ENCODE results near the gene NOL7. TPM values are rescaled to one million over a fixed set of nuclear protein-coding genes. Genes with fewer than 3 reads are reported as not detected.

Gene NOL7
- total RNA-seq, 4 donors from 2014 or later: 49.4 to 64.7 (median 55.7) TPM

- TF ChIP-seq CTCF (IDR thresholded peaks at IDR 0.05) (no peak), POLR2A (IDR thresholded peaks at IDR 0.05) (no peak)
- Histone ChIP-seq H3K4me1 (no peaks in the 10 kb centered on the region), H3K36me3 (no peaks in the 10 kb centered on the region), H3K27me3 (no peaks in the 10 kb centered on the region), H3K9me3 (no peaks in the 10 kb centered on the region), H3K4me3 (no peak overlapping the region), H3K27ac (no peak overlapping the region)
- no peak for DNase-seq
- intact Hi-C loops (cut with DNase I; ENCODE audit: low total_unique reads): no loop called here
Observed at GRCh38 chr6:13576017-13576416, 39.1 kb upstream of the NOL7 start.

GRCh38 chr6:13577926-13578325 is 37.2 kb upstream of the NOL7 start:
- intact Hi-C loops (cut with DNase I; ENCODE audit: low total_unique reads): no loop called here
- Histone ChIP-seq H3K4me1 (no peaks in the 10 kb centered on the region), H3K4me3 (no peak overlapping the region), H3K9me3 (no peaks in the 10 kb centered on the region), H3K27ac (no peak overlapping the region), H3K27me3 (no peaks in the 10 kb centered on the region), H3K36me3 (no peaks in the 10 kb centered on the region)
- TF ChIP-seq CTCF (IDR thresholded peaks at IDR 0.05): no peak
- no peak for TF ChIP-seq POLR2A (IDR thresholded peaks at IDR 0.05)
- DNase-seq: no peak

- DNase-seq: no peak
- intact Hi-C loops (cut with DNase I; ENCODE audit: low total_unique reads): no loop called here
- no peak for TF ChIP-seq CTCF (IDR thresholded peaks at IDR 0.05)
Observed at GRCh38 chr6:13579911-13580310, 35.2 kb upstream of the NOL7 start.

GRCh38 chr6:13581700-13582229 is 33.4 kb upstream of the NOL7 start:
- Histone ChIP-seq H3K27ac (no peak overlapping the region), H3K4me3 (no peak overlapping the region), H3K4me1 (no peaks in the 10 kb centered on the region), H3K27me3 (no peaks in the 10 kb centered on the region), H3K9me3 (no peaks in the 10 kb centered on the region), H3K36me3 (no peaks in the 10 kb centered on the region)
- DNase-seq: no peak
- TF ChIP-seq POLR2A (IDR thresholded peaks at IDR 0.05) (no peak), CTCF (IDR thresholded peaks at IDR 0.05) (no peak)
- intact Hi-C loops (cut with DNase I; ENCODE audit: low total_unique reads): no loop called here

More at GRCh38 chr6:13579911-13580310, 35.2 kb upstream of the NOL7 start:
- no peak overlapping the region for H3K27ac ChIP-seq
- H3K9me3 ChIP-seq: no peaks in the 10 kb centered on the region
- H3K36me3 ChIP-seq: no peaks in the 10 kb centered on the region
- H3K4me1 ChIP-seq: no peaks in the 10 kb centered on the region
- no peak overlapping the region for H3K4me3 ChIP-seq
- H3K27me3 ChIP-seq: no peaks in the 10 kb centered on the region

GRCh38 chr6:13586603-13587542 is 28.3 kb upstream of the NOL7 start:
- H3K9me3 ChIP-seq: no peaks in the 10 kb centered on the region
- no peaks in the 10 kb centered on the region for H3K36me3 ChIP-seq
- H3K27me3 ChIP-seq: no peaks in the 10 kb centered on the region
- no peak overlapping the region for H3K4me3 ChIP-seq
- TF ChIP-seq CTCF (IDR thresholded peaks at IDR 0.05): no peak
- TF ChIP-seq POLR2A (IDR thresholded peaks at IDR 0.05): no peak
- no peaks in the 10 kb centered on the region for H3K4me1 ChIP-seq
- intact Hi-C loops (cut with DNase I; ENCODE audit: low total_unique reads): no loop called here
- H3K27ac ChIP-seq: no peak overlapping the region
- no peak for DNase-seq

Data from uterus (tissue), 4 donors.